HG02885 (cell line): ENCODE measurements around the gene OR2B6.
"Not testable (repeated sequence)": the region's sequence is repeated elsewhere in the genome, so short reads cannot be mapped to it uniquely, and the experiment has no call there.

Source experiments
- ATAC-seq: cut with Tn5 transposase; IDR thresholded peaks from one replicate; pipeline ENCODE4 v1.9.1; 2021; ENCODE audit warnings: mild to moderate bottlenecking; ENCODE audit not compliant: unreplicated experiment, poor library complexity

Gene OR2B6

DNA sequence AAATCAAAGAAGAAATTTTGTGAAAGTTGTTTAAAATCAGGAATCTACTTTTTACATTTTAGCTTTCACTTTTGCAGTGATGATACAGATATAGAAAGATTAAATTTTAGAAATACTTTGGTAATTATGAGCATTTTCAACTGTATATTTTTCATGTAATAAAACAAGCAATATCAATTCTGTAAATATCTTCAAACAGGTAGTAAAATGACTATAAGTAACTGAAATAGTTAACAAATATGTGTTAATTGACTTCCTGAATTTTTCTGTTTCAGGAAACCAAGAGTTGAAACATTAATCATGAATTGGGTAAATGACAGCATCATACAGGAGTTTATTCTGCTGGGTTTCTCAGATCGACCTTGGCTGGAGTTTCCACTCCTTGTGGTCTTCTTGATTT is at the start of gene OR2B6:
Gene OR2B6 (plus strand): TSS at position 301 of the 400 bp plus-strand sequence. CDS start 0 bp downstream, at position 301.
- no peak for ATAC-seq

DNA sequence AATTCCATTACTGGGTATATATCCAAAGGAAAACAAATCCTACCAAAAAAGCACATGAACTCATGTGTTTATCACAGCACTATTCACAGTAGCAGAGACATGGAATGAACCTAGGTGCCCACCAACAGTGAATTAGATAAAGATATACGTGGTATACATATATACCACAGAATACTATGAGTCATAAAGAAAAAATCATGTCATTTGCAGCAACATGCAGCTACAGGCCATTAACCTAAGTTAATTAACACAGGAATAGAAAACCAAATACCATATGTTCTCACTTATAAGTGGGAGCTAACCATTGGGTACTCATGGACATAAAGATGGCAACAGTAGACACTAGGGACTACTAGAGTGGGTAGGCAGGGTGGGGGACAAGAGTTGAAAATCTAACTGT is 49.0 kb upstream of the OR2B6 start:
- ATAC-seq: no peak

DNA sequence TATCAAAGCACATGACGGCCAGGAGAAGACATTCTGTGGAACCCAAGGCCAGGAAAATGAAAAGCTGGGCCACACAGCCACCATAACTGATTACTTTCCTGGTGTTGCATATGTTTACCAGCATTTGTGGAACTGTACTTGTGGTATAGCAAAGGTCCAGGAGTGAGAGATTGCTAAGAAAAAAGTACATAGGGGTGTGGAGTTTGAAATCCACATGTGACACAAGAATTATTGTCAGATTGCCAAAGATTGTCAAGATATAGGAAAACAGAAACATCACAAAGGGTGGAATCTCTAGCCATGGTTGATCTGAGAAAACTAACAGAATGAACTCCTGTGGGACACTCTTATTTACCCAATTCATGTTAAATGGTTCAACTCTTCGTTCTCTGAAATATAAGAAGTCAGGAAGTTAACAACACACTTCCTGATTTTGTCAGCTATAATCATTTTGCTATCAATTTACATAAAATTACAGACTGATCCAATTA is 45.0 kb upstream of the OR2B6 start, which contains the start of gene OR2B2:
Gene OR2B2 (minus strand): TSS at position 441 of the 491 bp plus-strand sequence. CDS start 77 bp downstream, at position 364.
- ATAC-seq: no peak

DNA sequence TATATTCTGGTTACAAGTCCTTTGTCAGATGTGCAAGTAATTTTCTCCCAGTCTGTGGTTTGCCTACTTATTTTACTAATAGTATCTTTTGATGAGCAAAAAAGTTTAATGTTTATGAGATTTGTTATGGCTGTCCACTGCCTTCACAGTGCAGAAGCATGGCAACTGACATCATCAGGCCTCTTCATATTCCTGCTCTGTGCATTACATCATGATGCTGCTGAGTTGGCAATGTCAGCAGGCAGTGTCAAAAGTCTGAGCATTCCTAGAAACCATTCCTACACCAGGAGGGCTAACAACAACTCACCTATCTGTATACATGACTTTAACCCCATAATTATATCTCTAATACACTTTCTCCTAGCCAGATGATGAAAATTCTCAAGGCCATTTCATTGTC is 34.1 kb upstream of the OR2B6 start:
- no peak for ATAC-seq

- ATAC-seq: no peak
Measured at GRCh38 chr6:27924179-27924578, 32.9 kb upstream of the OR2B6 start.

GRCh38 chr6:27928041-27928440 is 29.0 kb upstream of the OR2B6 start:
- not testable (repeated sequence) for ATAC-seq

- not testable (repeated sequence) for ATAC-seq
Measured at GRCh38 chr6:27929930-27930329, 27.1 kb upstream of the OR2B6 start.

- ATAC-seq: no peak
Measured at GRCh38 chr6:27931209-27931608, 25.8 kb upstream of the OR2B6 start.

DNA sequence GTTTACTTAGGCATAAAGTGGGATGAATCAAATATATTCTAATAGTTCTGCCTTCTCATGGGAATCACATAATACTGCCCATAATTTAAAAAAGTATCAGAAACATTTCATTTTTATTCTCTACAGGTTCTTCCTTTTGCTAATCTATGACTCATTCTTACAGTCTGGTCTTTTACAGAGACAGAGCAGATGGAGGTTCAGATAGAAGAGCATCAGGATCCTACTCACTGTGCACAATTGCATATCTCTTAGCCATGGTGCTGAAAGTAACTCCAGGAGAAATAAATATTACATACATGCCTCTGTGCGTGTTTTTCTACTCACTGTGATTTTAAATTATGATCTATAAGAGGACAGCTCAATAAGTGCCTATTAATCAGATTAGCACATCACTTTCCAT is 16.3 kb upstream of the OR2B6 start:
- ATAC-seq: no peak

DNA sequence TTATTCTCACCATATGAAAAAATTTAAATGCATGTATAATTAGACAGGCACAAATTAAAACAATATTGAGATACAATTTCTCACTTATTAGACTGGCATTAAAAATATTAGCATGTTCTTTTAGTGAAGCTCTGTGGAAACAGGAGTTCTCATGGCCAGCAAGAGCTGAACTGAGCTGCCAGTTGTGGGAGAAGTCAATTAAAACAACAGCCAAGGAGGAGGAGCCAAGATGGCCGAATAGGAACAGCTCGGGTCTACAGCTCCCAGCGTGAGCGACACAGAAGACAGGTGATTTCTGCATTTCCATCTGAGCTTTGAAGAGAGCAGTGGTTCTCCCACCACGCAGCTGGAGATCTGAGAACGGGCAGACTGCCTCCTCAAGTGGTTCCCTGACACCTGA is 14.0 kb upstream of the OR2B6 start:
- ATAC-seq: not testable (repeated sequence)

GRCh38 chr6:27948237-27948636 is 8.8 kb upstream of the OR2B6 start:
- ATAC-seq: no peak

DNA sequence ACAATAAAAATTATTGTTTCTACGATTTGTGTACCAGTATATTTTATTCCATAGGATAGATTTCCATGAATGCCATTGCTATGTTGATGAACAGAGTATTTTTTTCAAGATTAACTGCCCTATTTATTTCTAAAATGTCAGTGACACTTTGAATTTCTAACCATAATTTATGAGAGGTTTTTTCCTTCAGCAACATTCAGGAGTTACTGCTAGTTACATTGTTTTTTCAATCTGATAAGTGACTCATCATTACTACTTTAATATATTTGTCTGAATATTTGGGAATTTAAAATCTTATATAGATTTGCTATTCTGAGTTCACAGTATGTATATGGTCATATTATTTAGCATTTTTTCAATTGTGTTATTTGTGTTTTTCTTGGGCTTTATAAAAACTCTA is 6.0 kb upstream of the OR2B6 start:
- ATAC-seq: no peak

DNA sequence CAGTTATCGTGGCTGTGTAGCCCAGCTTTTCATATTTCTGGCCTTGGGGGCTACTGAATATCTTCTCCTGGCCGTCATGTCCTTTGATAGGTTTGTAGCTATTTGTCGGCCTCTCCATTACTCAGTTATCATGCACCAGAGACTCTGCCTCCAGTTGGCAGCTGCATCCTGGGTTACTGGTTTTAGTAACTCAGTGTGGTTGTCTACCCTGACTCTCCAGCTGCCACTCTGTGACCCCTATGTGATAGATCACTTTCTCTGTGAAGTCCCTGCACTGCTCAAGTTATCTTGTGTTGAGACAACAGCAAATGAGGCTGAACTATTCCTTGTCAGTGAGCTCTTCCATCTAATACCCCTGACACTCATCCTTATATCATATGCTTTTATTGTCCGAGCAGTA is 475 bp downstream of the OR2B6 start:
- no peak for ATAC-seq

DNA sequence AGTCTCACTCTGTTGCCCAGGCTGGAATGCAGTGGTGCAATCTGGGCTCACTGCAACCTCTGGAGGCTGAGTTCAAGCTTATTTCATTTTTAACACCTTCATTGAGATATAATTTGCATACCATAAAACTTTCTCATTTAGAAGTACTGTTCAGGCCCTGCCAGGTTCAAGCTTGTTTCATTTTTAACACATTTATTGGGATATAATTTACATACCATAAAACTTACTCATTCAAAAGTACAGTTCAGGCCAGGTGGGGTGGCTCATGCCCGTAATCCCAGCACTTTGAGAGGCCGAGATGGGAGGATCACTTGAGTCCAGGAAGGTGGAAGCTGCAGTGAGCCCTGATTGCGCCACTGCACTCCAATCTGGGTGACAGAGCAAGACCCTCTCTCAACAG is 5.5 kb downstream of the OR2B6 start:
- no peak for ATAC-seq

DNA sequence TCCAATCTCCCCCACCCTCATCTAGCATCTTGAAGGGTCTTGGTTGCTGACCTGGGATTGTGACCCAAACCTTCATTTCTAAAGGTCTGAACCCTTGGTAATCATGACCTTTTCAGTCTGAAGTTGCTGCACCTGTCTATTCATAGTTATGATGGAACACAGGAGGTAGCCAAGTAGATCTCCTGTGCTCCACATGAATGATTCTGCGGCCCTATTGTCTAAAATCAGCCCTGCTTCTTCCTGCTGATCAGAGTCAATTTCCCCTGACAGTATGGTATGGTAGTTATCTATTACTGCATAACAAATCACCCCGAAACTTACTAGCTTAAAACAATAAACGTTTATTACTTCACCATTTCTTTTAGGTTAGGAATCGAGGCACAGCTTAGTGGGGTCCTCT is 9.0 kb downstream of the OR2B6 start:
- ATAC-seq: no peak

- no peak for ATAC-seq
Measured at GRCh38 chr6:27966816-27967426, 9.9 kb downstream of the OR2B6 start.

- no peak for ATAC-seq
Measured at GRCh38 chr6:27970444-27970843, 13.4 kb downstream of the OR2B6 start.

- no peak for ATAC-seq
Measured at GRCh38 chr6:27972750-27973149, 15.7 kb downstream of the OR2B6 start.

DNA sequence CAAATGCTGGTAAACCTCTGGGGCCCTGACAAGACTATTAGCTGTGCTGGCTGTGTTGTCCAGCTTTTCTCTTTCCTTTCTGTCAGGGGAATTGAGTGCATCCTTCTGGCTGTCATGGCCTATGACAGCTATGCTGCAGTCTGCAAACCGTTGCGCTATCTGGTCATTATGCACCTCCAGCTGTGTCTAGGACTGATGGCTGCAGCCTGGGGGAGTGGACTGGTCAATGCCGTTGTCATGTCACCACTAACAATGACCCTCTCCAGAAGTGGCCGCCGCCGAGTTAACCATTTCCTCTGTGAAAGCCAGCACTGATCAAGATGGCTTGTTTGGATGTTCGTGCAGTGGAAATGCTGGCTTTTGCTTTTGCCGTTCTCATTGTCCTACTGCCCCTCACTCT is 20.3 kb downstream of the OR2B6 start:
- no peak for ATAC-seq

GRCh38 chr6:27978705-27979104 is 21.7 kb downstream of the OR2B6 start:
- ATAC-seq: no peak

- no peak for ATAC-seq
Measured at GRCh38 chr6:27980111-27980510, 23.1 kb downstream of the OR2B6 start.

GRCh38 chr6:27986928-27987725 is 30.1 kb downstream of the OR2B6 start:
- ATAC-seq: no peak
